ENCODE results near the gene FANCC.

The FANCC gene

DNA sequence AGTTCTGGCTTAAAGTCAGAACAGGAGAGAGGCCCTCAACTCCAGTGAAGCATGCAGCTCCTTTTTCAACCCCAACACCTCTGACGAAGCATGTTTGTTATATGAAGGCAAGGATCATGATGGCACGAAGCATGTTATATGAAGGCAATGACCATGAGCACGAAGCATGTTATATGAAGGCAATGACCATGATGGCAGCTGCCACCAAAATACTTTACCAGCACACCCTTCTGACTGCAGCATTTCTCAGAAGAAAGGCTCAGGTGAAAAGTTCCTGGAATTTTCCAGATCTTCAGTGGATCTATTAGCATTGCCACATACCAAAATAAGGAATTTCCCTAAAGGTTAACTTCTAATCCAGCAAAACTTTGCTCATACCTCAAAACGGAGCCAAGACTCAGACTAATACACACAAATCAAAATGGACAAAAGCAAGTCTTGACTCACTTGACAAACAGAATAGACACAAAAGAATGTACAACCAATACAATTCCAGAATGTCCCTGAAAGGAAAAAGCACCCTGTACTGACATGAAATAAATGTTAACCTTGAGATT, 217.4 kb downstream of the FANCC start:
- no peak for DNase-seq (ENCODE audit: low read depth)

GRCh38 chr9:95099321-95100070, 218.0 kb downstream of the FANCC start:
- no peak for DNase-seq (ENCODE audit: low read depth)

DNA sequence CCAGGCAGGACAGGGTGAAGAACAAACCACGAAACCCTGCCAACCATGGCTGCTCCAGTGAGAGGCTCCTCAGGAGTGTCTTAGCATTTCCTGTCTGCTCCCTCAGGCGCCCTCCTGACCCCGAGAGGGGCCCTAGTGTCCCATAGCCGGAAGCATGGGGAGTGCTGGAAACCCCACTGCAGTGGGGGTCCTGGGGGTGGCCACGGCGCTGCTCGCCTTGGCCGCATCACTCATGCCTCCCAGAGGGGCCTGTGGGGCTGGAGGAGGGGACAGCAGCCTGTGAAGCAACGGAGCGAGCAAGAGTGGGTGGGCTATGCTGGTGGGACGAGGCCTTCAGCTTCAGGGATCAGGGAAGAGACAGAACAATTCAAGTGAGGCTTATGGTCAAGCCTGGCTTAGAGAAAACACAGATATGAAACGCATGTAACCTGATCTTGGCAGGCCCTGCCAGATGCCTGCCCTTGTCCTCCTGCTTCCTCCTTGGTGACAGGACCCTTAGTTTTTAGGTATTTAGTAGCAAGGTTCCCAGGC, 219.1 kb downstream of the FANCC start:
- peak; percentile 30 for DNase-seq (ENCODE audit: low read depth)

DNA sequence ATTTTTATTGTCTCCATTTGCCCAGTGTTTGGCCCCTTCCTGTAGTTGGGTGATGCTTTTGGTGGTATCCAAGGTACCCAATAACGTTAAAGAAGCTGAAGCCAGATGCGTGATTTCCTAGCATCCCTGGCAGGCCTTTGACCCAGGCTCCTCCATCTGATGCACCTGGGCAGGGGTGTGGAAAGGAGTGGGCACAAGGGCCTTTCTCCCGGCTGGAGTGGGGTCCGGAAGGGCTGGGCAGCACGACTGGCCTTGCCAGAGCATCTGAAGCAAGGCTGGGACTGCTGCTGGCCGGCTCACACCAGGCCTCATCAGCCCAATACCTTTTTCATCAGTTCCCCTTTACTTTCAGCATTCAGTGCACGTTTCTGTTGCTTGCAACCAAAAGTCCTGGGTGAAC, 220.2 kb downstream of the FANCC start:
- DNase-seq (ENCODE audit: low read depth), result no peak

GRCh38 chr9:95096807-95097206, 220.7 kb downstream of the FANCC start:
- no peak for DNase-seq (ENCODE audit: low read depth)

- DNase-seq (ENCODE audit: low read depth), result no peak
Measured at GRCh38 chr9:95096381-95096780, 221.1 kb downstream of the FANCC start.

- no peak for DNase-seq (ENCODE audit: low read depth)
Measured at GRCh38 chr9:95095641-95096355, 221.7 kb downstream of the FANCC start.

- DNase-seq (ENCODE audit: low read depth), result no peak
Measured at GRCh38 chr9:95094002-95094401, 223.5 kb downstream of the FANCC start.

DNA sequence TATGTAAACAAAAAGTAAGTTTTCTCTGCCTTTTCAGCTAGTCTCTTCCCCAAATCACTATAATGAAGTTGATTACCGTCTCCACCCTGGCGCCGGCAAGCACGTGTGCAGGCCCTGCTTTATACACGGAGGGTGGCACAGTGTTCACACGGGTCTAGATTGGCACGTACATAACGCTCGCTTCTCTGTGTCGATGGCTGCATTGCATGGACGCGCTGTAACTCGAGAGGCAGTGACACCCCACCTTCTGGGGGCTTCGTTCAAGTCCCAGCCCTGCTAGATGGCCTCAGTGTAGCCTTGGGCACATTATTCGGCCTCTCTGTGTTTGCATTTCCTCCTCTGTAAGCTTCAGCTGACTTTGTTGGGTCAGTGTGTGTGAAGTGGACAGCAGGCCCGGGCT, 223.9 kb downstream of the FANCC start:
- DNase-seq (ENCODE audit: low read depth), result no peak

- DNase-seq (ENCODE audit: low read depth), result peak; percentile 73
Measured at GRCh38 chr9:95092262-95093072, 225.0 kb downstream of the FANCC start.

GRCh38 chr9:95091601-95092261, 225.8 kb downstream of the FANCC start:
- peak; percentile 55 for DNase-seq (ENCODE audit: low read depth)

DNA sequence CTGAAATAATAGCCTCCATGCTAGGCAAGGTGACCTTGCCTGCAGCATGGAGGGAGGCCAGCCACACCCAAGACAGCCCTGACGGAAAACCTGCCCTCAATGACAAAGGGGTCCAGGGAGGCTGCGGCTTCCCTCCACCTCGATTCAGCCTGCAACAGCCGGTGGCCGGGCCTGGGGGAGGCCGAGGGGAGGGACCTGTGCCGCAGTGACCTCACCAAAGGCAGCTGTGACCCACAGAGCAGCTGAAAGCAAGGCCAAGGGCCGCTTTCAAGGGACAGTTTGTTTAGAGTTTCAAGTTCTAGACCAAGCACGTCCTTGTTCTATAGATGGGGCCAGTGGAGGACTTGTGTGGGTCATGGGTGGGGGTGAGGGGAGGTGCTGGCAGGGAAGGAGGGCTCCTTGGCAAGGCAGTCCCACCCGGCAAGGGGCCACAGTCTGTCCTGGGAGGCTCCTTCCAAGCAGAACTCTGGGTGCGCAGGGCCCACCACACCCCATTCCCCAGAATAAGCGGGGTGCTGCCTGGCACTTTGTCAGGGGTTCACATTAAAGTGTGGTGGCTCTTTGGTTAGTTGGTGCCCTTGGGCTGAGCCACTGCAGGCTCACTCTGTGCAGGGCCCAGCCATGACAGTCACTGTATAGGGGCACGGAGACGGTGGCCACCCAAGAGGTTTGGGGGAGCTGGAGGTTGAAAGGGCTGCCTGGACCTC, 226.5 kb downstream of the FANCC start:
- no peak for DNase-seq (ENCODE audit: low read depth)

DNA sequence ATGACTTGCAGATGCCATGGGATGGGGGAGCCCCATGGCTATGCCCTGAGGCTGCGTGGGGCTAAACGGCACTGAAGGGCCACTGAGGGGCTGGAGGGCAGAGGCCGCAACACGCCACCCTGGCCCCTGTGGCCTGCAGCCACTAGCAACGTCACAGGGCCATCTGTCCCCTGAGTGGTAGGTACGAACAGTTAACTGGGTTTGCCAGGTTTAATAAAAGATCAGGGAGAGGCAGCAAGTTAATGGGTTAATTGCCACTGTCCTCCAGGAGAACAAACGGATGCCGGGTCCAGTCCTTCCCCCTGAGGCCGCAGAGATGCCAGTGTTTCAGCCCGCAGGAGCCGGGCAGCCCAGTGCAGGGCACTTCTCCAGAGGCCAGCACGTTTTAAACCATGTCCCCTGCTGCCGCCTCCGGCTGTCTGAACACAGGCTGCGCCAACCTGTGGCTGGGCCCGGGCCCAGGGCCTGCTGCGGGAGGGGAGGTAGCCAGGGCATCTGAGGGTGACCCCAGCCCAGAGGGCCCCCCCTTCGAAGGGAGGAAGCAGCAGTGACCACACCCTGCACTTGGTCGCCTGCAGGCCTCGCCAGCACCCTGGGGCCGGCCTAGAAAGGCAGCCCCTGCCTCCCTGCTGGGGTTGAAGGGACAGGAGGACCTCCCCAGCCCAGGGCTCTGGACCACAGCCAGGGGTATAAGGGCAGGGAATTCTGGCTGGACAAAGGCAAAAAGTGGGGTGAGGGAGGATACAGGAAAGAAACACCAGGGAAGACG, 227.3 kb downstream of the FANCC start:
- DNase-seq (ENCODE audit: low read depth), result no peak

GRCh38 chr9:95089257-95090022, 228.1 kb downstream of the FANCC start:
- no peak for DNase-seq (ENCODE audit: low read depth)

- no peak for DNase-seq (ENCODE audit: low read depth)
Measured at GRCh38 chr9:95088421-95089161, 228.9 kb downstream of the FANCC start.

- no peak for DNase-seq (ENCODE audit: low read depth)
Measured at GRCh38 chr9:95087659-95088242, 229.8 kb downstream of the FANCC start.

GRCh38 chr9:95086564-95086955, 230.9 kb downstream of the FANCC start:
- DNase-seq (ENCODE audit: low read depth), result no peak

GRCh38 chr9:95085861-95086563, 231.5 kb downstream of the FANCC start:
- no peak for DNase-seq (ENCODE audit: low read depth)

All from iris pigment epithelial cell (primary cell).